Panc1 (cell line): Measurements from ENCODE around the gene EIF4G3. TPM values are rescaled to one million over a fixed set of nuclear protein-coding genes. Genes with fewer than 3 reads are reported as not detected.

ENCODE experiments used
- ATAC-seq: fragments of 200-7000 bp; cut with Tn5 transposase; 2 replicates; pipeline ENCODE4 v1.9.1; 2020; ENCODE audit warnings: mild to moderate bottlenecking, moderate library complexity
- BruUV-seq: library from RNA; stranded (reverse); fragments of 400-500 nt; replicated peaks from 2 replicates; lab custom pipeline; 2021; lab: Mats Ljungman, UMichigan
- CTCF ChIA-PET: fragments of 300-600 bp; sonication (Branson Sonifier 250); formaldehyde crosslinking; loops from one replicate; lab custom pipeline; 2022; ENCODE audit warnings: antibody characterized with exemption; lab: Charles Lee
- POLR2A ChIA-PET: fragments of 300-600 bp; sonication (Branson Sonifier 250); formaldehyde crosslinking; loops from one replicate; lab custom pipeline; 2022; ENCODE audit warnings: antibody characterized with exemption; lab: Charles Lee
- DNase-seq: peaks from one replicate; pipeline ENCODE4 v3.0.0-alpha.2; 2010; ENCODE audit warnings: low read depth, low spot score
- H3K27ac ChIP-seq: 2 replicates; pipeline ENCODE4 v1.5.1; 2011; ENCODE audit warnings: mild to moderate bottlenecking, low read length, inconsistent platforms
- H3K27me3 ChIP-seq: fragments of 200-500 bp; sonication (Bioruptor generic); 2 replicates; pipeline ENCODE4 v1.6.0; 2014; ENCODE audit warnings: low read length, inconsistent platforms; ENCODE audit not compliant: control insufficient read depth, insufficient read depth
- H3K36me3 ChIP-seq: fragments of 200-500 bp; sonication (Bioruptor generic); 2 replicates; pipeline ENCODE4 v1.5.1; 2014; ENCODE audit warnings: inconsistent platforms, mild to moderate bottlenecking, low read length, moderate library complexity; ENCODE audit not compliant: control insufficient read depth, insufficient read depth
- H3K4me1 ChIP-seq: 2 replicates; pipeline ENCODE4 v1.5.1; 2011; ENCODE audit warnings: inconsistent platforms, mild to moderate bottlenecking, low read length, moderate library complexity; ENCODE audit not compliant: control insufficient read depth, insufficient read depth
- H3K4me3 ChIP-seq, 2 experiments: 2 replicates each; pipeline ENCODE4 v1.5.1; 2011 to 2012; ENCODE audit warnings: low read depth in 2 of 2, low read length in 2 of 2, mild to moderate bottlenecking in 2 of 2, inconsistent platforms in 1 of 2, moderate library complexity in 1 of 2
- H3K9me3 ChIP-seq: fragments of 200-500 bp; sonication (Bioruptor generic); 2 replicates; pipeline ENCODE4 v1.5.1; 2014; ENCODE audit warnings: low read depth, mild to moderate bottlenecking, inconsistent platforms, low read length, moderate library complexity; ENCODE audit not compliant: control insufficient read depth, insufficient read depth
- CTCF ChIP-seq: fragments of 450-650 bp; IDR thresholded peaks from 2 replicates; pipeline ENCODE4 v1.5.1; 2017; ENCODE audit warnings: mild to moderate bottlenecking
- POLR2AphosphoS5 ChIP-seq: IDR thresholded peaks from 2 replicates; pipeline ENCODE4 v1.6.1; 2012; ENCODE audit warnings: mild to moderate bottlenecking, low read depth, low read length, moderate library complexity
- REST ChIP-seq, 2 experiments: IDR thresholded peaks; 2 replicates each; pipeline ENCODE4 v1.6.1; 2011 to 2012; ENCODE audit warnings: low read depth in 2 of 2, control low read depth in 1 of 2, low read length in 1 of 2, mild to moderate bottlenecking in 1 of 2, moderate library complexity in 1 of 2; ENCODE audit not compliant: insufficient read depth in 1 of 2
- SIN3A ChIP-seq: IDR thresholded peaks from 2 replicates; pipeline ENCODE4 v1.6.1; 2012; ENCODE audit warnings: low read depth, mild to moderate bottlenecking, low read length, moderate library complexity, borderline replicate concordance; ENCODE audit not compliant: insufficient read depth
- TCF7L2 ChIP-seq: IDR thresholded peaks from 2 replicates; pipeline ENCODE4 v1.6.1; 2011; ENCODE audit warnings: mild to moderate bottlenecking, low read depth, low read length, inconsistent platforms
- in situ Hi-C: cut with HindIII; loops from 2 replicates; pipeline ENCODE4 v1.10.0; 2016; ENCODE audit warnings: low sequenced_read_pairs, low pct_unique_long_range_greater_than_20kb
- intact Hi-C: fragments of 100-400 bp; cut with micrococcal nuclease; formaldehyde crosslinking; loops from one replicate; pipeline ENCODE4 v1.10.0; 2022; ENCODE audit not compliant: unreplicated experiment
- total RNA-seq: library from RNA; stranded (reverse); gene quantifications from one replicate; pipeline ENCODE4 v1.2.1, GENCODE V29; 2021; ENCODE audit not compliant: unreplicated experiment

EIF4G3 gene
- total RNA-seq, 1 experiment from 2014 or later = 78.6 TPM

- ATAC-seq (no peak), DNase-seq (no peak)
- no peak overlapping the region for H3K4me3 ChIP-seq
- H3K36me3 ChIP-seq = no peaks in the 10 kb centered on the region
- POLR2A ChIA-PET = no interaction called here
- no peak overlapping the region for H3K27ac ChIP-seq
- no peaks in the 10 kb centered on the region for H3K9me3 ChIP-seq
- TF ChIP-seq CTCF (no peak), POLR2AphosphoS5 (no peak), SIN3A (no peak)
- no peaks in the 10 kb centered on the region for H3K27me3 ChIP-seq
- H3K4me1 ChIP-seq = no peaks in the 10 kb centered on the region
- intact Hi-C loops = no loop called here
- CTCF ChIA-PET = no interaction called here
- no TSS peak for BruUV-seq
- in situ Hi-C loops = no loop called here
Observed at GRCh38 chr1:21121764-21122471, 54.8 kb downstream of the EIF4G3 start.

- intact Hi-C loops = no loop called here
- ChIA-PET CTCF (no interaction called here), POLR2A (interaction anchor here (0.7 kb wide), 1 partner anchor 10 kb away, joined by 7 read pairs; no protein-coding TSS in a partner anchor)
- H3K9me3 ChIP-seq = no peaks in the 10 kb centered on the region
- H3K4me3 ChIP-seq = no peak overlapping the region
- no peak for DNase-seq
- TF ChIP-seq REST (IDR thresholded peaks at IDR 0.05; ENCODE audit: insufficient read depth in 1 of 2, low read depth in 2 of 2, low read length in 1 of 2) (no peak), POLR2AphosphoS5 (no peak), SIN3A (no peak), TCF7L2 (no peak), CTCF (no peak)
- in situ Hi-C loops = no loop called here
- ATAC-seq = no peak
- H3K27me3 ChIP-seq = no peaks in the 10 kb centered on the region
- no peaks in the 10 kb centered on the region for H3K4me1 ChIP-seq
- no TSS peak for BruUV-seq
- H3K27ac ChIP-seq = no peak overlapping the region
- no peaks in the 10 kb centered on the region for H3K36me3 ChIP-seq
Observed at GRCh38 chr1:21118167-21118566, 58.5 kb downstream of the EIF4G3 start.
